ENCODE results near the gene COL12A1.

COL12A1 gene

DNA sequence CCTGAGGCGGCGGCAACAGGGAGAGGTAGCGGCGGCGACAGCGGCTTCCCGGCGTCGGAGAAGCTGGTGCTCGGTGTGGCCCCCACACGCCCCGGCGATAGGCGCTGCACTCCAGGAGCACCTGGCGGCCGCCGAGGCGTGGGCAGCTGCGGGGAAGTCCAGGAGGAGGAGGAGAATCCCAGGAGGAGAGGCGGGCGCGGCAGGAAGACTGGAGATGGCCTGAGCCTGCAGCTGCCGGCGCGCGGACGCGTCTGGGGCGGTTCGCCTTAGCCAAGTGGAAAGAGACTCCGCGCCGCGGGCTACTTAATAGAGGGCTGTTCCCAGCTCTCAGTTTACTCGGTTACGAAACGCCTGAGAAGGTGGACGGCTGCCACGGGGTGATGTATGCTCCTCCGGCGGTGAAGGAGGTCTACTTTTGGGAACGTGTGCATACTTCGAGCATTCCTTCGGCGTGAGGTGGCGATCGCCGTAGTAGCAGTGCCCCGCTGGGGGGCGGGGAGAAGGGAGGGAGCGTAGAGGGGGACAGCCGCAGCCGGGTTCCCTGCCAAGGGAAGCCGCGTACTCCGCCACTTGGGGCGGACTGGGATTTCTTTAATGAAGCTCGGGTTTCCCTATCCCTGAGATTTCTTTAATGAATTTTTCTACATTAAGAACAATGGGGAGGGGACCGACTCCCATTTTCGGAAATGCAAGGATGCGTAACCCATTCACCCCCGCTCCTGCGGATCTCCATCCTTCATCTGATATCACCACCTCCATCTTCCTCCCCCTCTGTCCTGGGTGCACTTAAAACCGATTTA is at the start of gene COL12A1:
Gene COL12A1, minus strand, starts transcription at position 278 of the 800 bp plus-strand sequence. CDS start 3,261 bp downstream, outside the sequence.
- Mint-ChIP-seq H3K36me3 (ENCODE audit: low read depth) (no peaks in the 10 kb centered on the region), H3K4me1 (peaks cover 55% of the 10 kb centered on the region), H3K27ac (no peak within 1 kb of the TSS), H3K4me3 (peak within 1 kb of the TSS; percentile 66), H3K27me3 (peaks cover 84% of the 10 kb centered on the region), H3K9me3 (no peaks in the 10 kb centered on the region)
- ATAC-seq: no peak
- peak; percentile 14 for DNase-seq

DNA sequence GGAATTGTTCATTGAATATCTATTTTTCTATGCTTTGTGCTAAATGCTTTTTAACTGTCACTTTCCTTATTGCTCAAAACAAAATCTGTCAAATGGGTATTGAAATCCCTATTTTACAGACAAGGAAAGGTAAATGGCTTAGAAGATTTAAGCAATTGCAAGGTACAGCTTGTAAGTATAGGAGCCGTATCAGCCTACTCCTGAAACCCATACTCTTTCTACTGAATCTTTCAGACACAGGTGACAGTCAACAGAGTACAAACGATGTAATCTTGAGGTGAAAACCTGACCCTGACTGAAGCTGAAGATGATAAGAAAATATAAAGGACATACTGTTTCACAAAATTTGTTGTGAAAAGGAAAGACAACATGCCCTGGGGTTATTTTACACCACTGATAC is 44.7 kb upstream of the COL12A1 start:
- DNase-seq: no peak
- H3K36me3 Mint-ChIP-seq (ENCODE audit: low read depth): no peaks in the 10 kb centered on the region
- H3K9me3 Mint-ChIP-seq: no peaks in the 10 kb centered on the region
- no peak for ATAC-seq
- H3K27ac Mint-ChIP-seq: no peak overlapping the region
- no peaks in the 10 kb centered on the region for H3K4me1 Mint-ChIP-seq
- no peak overlapping the region for H3K4me3 Mint-ChIP-seq
- peaks cover 10% of the 10 kb centered on the region for H3K27me3 Mint-ChIP-seq

DNA sequence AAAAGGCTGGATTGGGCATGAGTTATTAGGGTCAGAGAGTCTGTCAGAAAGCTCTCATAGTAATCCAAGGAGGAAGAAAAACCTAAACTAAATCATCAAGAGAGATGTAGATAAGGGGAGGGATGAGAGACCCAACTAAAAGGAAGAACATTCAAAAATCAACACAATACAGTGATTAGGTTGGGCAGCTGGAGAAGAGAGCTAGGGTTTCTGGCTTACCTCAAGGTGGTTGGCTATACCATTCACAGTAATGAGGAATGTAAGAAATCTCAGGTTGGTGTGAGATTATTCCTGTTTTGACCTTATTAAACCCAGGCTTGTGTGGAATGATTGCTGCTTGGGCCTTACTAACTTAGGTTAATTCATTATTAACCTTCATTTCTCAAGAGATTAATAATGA is 44.0 kb upstream of the COL12A1 start:
- H3K36me3 Mint-ChIP-seq (ENCODE audit: low read depth): no peaks in the 10 kb centered on the region

DNA sequence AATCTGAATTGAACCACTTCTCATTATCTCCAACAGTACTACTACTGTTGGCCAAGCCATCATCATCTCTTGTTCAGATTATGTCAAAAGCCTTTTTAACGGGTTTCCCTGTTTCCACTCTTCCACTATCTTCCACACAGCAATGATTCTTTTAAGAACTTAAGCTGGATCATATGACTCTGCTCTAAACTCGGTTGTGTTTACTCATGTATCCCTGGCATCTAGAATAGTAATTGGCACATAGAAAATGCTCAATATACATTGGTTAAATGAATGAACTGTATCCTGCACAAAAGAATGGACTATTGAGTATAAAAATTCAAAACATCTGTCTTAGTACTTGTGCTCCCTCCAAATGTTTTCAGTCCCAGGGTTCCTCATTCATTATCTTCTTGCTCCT is 40.5 kb upstream of the COL12A1 start:
- Mint-ChIP-seq H3K36me3 (ENCODE audit: low read depth) (peaks cover 5% of the 10 kb centered on the region), H3K4me1 (peaks cover 23% of the 10 kb centered on the region), H3K9me3 (no peaks in the 10 kb centered on the region), H3K27ac (no peak overlapping the region), H3K27me3 (peaks cover 11% of the 10 kb centered on the region), H3K4me3 (no peak overlapping the region)
- ATAC-seq: no peak
- DNase-seq: no peak

More for the DNA sequence above, 44.0 kb upstream of the COL12A1 start:
- DNase-seq (no peak), ATAC-seq (no peak)
- Mint-ChIP-seq H3K27me3 (peaks cover 11% of the 10 kb centered on the region), H3K4me1 (peaks cover 1% of the 10 kb centered on the region), H3K4me3 (no peak overlapping the region), H3K9me3 (no peaks in the 10 kb centered on the region), H3K27ac (no peak overlapping the region)

DNA sequence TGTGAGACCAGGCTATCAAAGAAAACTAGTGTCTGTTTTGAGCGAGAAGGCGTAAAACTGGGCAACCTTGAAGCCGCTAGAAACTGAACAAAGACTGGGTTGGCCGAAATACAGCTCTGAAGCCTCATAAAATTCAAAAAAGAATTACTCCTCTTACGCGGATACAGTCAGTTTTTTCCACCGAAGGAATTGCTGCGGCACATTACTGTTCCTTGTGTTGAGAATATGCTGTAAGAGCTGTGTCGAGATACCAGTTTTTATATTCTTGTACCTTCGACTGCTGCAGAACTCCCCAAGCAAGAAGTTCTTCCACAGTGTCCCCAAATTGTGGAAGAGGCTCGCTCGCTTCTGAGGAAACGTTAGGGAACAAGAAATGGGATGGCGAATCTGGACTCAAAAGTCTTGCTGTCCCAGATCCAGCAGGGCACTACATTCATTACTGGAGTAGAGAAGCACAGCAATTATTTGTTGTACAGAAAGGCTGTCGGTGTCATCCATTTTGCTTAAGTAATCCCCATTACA is 38.3 kb upstream of the COL12A1 start:
- ATAC-seq (peak; percentile 1), DNase-seq (no peak)
- H3K4me3 Mint-ChIP-seq: peak overlapping the region; percentile 95
- H3K4me1 Mint-ChIP-seq: peaks cover 41% of the 10 kb centered on the region
- peaks cover 11% of the 10 kb centered on the region for H3K27me3 Mint-ChIP-seq
- H3K27ac Mint-ChIP-seq: peak overlapping the region; percentile 97
- no peaks in the 10 kb centered on the region for H3K9me3 Mint-ChIP-seq
- peaks cover 22% of the 10 kb centered on the region for H3K36me3 Mint-ChIP-seq (ENCODE audit: low read depth)

DNA sequence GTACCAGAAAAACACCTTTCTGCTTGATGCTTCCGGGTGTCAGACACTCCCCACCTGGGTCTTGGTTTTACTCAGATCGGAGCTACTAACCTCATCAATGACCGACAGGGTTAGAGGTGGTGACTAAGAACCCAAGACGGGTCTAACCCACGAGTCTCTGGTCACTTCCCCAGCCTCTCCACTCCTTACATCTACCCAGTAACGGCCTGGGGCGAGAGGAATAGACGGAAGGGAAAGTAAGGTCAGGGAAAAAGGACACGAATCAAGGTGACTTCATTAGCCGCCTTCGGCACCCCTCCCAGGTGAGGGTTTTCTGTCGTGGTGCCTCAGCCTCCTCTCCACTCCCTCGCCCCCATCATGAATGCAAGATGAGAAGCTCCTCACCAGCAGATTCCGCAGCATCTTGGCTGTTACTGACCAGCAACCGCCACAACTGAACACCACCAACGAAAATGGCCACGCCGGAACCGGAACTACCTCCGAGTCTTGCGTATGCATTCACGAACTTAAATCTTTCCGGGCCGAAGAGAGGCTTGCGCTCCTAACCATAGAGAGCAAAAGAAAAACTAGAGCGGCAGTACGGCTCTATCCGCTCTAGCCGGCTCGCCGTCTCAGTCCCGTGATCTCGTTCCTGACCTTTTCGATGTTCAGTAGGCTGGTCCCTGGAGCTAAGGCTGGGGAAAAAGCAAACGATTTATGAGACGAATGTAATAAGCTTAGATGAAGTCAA is 37.6 kb upstream of the COL12A1 start, which contains the start of gene COX7A2:
Gene COX7A2, minus strand, starts transcription at position 469 of the 730 bp plus-strand sequence. Its CDS starts 67 bp downstream, at position 402.
- Mint-ChIP-seq H3K27ac (peak within 1 kb of the TSS; percentile 97), H3K36me3 (ENCODE audit: low read depth) (peaks cover 26% of the 10 kb centered on the region), H3K27me3 (peaks cover 11% of the 10 kb centered on the region), H3K9me3 (no peaks in the 10 kb centered on the region), H3K4me3 (peak within 1 kb of the TSS; percentile 95), H3K4me1 (peaks cover 44% of the 10 kb centered on the region)
- peak; percentile 81 for DNase-seq
- ATAC-seq: peak; percentile 99

DNA sequence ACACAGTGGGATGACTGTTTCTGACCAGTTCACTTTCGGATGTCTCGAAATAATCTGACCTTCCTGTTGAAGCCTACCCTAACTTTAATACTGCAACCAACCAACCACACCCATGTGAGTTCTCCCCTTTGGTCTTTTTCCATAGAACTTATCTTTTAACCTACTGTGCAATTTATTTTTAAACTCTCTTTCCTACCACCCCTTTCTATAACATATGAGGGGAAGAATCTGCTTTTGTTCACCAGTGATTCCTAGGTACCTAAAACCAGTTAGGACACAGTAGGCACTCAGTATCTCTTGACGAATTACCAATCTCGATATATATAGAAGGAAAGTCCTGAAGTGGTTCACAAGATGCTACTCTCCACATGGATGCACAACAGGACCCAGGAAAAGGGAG is 30.8 kb upstream of the COL12A1 start:
- no peaks in the 10 kb centered on the region for H3K27me3 Mint-ChIP-seq
- no peaks in the 10 kb centered on the region for H3K9me3 Mint-ChIP-seq
- H3K4me3 Mint-ChIP-seq: no peak overlapping the region
- ATAC-seq (no peak), DNase-seq (no peak)
- peaks cover 36% of the 10 kb centered on the region for H3K36me3 Mint-ChIP-seq (ENCODE audit: low read depth)
- peaks cover 24% of the 10 kb centered on the region for H3K4me1 Mint-ChIP-seq
- H3K27ac Mint-ChIP-seq: no peak overlapping the region

DNA sequence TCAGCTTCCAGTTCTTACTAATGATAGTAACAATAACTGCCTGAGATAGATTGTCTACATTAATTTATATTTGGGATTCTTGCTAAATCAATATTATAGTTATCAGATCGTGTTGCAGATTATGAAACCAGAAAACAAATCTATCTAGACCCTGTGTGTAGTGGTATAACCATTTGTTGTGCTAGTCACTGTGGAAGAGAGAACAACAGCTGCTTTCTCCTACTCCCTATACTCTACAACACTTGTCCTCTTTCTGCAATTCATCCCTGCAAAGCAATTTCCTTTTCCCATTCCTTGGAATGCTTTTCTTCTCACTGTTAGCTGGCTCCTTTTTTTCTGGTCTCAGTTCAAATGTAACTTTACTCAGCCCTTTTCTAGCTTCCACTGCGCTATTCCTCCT is 29.4 kb upstream of the COL12A1 start:
- H3K27ac Mint-ChIP-seq: no peak overlapping the region
- no peaks in the 10 kb centered on the region for H3K27me3 Mint-ChIP-seq
- no peak for ATAC-seq
- H3K9me3 Mint-ChIP-seq: no peaks in the 10 kb centered on the region
- H3K36me3 Mint-ChIP-seq (ENCODE audit: low read depth): peaks cover 28% of the 10 kb centered on the region
- H3K4me1 Mint-ChIP-seq: peaks cover 12% of the 10 kb centered on the region
- no peak overlapping the region for H3K4me3 Mint-ChIP-seq
- DNase-seq: no peak

DNA sequence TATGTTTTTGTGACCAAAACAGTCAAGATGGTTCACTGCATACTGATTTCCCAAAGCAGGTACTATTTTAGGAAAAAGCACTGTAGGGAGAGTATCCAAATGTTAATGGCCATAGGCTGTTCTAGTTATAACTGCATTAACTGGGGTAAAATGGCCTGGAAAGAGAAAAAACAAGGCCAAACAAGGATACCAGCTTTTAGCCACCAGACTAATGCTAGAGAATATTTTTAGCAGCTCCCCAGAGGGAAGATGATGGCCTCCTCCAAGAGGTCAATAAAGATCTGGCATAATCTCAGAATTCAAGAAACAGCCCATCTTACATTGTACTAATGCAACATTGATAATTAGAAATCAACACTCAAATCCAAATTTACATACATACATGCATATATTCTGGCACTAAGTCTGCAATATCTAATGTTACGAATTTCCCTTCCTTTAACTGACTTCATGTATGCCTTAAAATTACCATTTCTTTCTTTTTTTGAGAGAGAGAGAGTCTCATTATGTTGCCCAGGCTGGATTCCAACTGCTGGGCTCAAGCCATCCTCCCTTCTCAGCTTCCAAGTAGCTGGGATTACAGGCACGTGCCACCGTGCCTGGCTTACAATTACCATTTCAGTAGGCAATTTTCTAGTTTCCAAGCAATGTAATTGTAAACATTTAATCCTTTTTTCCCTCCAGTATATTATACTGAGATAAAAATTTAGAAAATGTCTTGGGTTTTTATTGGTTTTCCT is 28.4 kb upstream of the COL12A1 start:
- Mint-ChIP-seq H3K4me1 (peaks cover 5% of the 10 kb centered on the region), H3K27ac (peak overlapping the region; percentile 49), H3K27me3 (no peaks in the 10 kb centered on the region), H3K4me3 (no peak overlapping the region), H3K9me3 (no peaks in the 10 kb centered on the region), H3K36me3 (ENCODE audit: low read depth) (peaks cover 20% of the 10 kb centered on the region)
- ATAC-seq: no peak
- DNase-seq: no peak

DNA sequence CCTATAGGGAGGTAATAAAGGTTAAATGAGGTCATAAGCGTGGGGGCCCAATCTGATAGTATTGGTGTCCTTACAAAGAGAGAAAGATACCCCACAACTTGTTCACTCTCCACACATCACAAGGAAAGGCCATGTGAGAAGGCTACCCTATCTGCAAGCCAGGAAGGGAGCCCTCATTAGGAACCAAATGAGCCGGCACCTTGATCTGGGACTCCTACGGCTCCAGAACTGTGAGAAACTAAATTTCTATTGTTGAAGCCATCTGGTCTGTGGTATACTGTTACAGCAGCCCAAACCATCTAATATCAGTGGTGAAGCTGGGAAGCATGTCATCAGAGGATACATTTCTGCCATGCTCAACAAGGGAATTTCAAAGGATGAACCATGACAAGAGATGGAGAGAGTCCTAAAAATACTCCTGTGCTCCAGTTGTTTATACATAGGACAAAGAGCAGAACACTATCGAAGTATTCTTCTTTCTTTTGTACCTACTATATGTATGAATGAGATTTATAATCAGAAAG is 27.3 kb upstream of the COL12A1 start:
- ATAC-seq: no peak
- H3K27ac Mint-ChIP-seq: no peak overlapping the region
- DNase-seq: no peak
- H3K4me3 Mint-ChIP-seq: no peak overlapping the region
- peaks cover 13% of the 10 kb centered on the region for H3K36me3 Mint-ChIP-seq (ENCODE audit: low read depth)
- no peaks in the 10 kb centered on the region for H3K27me3 Mint-ChIP-seq
- no peaks in the 10 kb centered on the region for H3K4me1 Mint-ChIP-seq
- H3K9me3 Mint-ChIP-seq: no peaks in the 10 kb centered on the region

DNA sequence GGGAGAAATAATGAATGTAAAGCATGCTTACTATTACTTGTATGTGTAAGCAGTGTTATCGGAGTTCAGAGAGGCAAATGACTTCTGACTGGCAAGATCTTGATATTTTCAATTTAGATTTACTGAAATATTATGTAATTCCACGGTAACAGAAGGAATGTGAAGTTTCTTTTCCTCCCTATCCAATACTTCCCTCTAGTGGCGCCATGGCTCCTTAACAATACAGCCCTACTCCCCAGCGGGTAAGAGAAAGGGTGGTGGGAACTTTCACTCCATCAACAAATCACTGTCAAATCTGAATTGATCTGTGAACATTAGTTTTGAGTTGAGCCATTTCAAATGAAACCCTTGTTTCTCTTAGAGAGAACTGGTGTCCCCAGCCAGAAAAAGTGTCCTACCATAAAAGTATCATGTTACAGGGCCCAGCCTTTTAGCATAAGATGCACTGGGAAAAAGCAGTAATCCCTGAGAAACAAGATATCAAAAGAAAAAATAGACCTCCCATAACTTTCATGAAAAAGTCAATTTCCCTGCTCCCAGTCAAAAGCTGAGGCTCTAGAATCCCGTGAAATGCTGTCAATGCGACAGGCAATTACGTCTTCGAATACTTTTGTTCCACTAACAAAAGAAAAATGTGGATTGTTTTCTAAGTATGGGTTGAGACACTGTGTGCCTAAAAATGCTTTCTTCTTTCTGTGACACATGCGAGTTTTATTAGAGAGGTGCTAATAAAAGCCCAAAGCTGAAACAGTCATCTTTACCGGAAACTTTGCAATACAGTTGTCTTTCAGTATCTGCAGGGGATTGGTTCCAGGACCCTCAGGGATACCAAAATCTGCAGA is 24.9 kb upstream of the COL12A1 start:
- Mint-ChIP-seq H3K36me3 (ENCODE audit: low read depth) (no peaks in the 10 kb centered on the region), H3K4me3 (no peak overlapping the region), H3K4me1 (no peaks in the 10 kb centered on the region), H3K27ac (no peak overlapping the region), H3K9me3 (no peaks in the 10 kb centered on the region), H3K27me3 (no peaks in the 10 kb centered on the region)
- DNase-seq (no peak), ATAC-seq (no peak)

DNA sequence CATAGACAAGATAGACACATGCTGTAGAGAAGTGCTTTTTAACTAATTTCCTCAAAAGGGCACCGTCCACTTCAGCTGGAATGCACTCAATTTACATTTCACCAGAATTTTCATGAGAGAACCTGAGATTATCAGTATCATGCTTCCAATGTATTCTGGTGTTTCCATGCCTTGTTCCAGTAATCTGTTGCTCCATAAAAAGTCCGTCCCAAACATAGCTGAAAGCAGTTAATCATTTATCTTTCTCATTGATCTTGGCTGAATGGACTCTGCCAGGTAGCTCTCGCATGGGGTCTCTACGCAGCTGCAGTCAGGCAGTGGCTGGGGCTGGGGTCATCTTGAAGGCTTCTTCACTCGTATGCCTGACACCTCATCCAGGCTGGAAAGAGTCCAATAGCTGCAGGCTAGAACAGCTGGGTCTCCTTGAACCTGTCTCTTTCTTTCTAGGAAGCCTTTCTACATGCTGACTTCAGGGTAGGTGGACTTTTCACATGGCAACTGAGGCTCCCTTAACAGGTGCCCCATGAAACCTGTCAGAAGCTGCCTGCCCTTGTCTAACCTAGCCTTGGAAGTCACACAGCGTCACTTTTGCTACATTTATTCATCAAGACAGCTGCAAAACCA is 18.6 kb upstream of the COL12A1 start:
- H3K27ac Mint-ChIP-seq: no peak overlapping the region
- no peak for ATAC-seq
- no peaks in the 10 kb centered on the region for H3K36me3 Mint-ChIP-seq (ENCODE audit: low read depth)
- H3K27me3 Mint-ChIP-seq: peaks cover 13% of the 10 kb centered on the region
- H3K4me3 Mint-ChIP-seq: no peak overlapping the region
- no peaks in the 10 kb centered on the region for H3K9me3 Mint-ChIP-seq
- DNase-seq: no peak
- no peaks in the 10 kb centered on the region for H3K4me1 Mint-ChIP-seq

DNA sequence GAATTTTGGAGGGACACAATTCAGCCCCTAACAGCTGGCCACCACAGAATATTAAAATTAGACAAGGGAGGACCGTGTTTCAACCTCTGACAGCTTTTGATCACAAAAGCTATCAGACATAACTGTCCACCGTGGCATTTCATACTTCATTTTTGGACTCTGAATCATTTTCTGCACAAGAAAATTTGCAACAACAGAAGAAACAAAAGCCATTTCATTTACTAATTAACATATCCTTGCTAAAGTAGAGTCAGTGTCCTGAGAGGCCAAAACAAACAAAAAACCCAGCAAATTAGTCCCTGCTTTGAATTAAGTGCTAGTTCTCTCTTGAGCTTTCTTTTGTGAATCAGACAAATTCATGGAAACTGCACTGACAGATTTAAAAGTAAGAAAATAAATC is 17.6 kb upstream of the COL12A1 start:
- H3K36me3 Mint-ChIP-seq (ENCODE audit: low read depth): no peaks in the 10 kb centered on the region
- no peak for DNase-seq

More for the DNA sequence above, 17.6 kb upstream of the COL12A1 start:
- H3K4me3 Mint-ChIP-seq: no peak overlapping the region
- no peaks in the 10 kb centered on the region for H3K9me3 Mint-ChIP-seq
- no peak for ATAC-seq
- H3K4me1 Mint-ChIP-seq: no peaks in the 10 kb centered on the region
- H3K27ac Mint-ChIP-seq: no peak overlapping the region
- H3K27me3 Mint-ChIP-seq: peaks cover 13% of the 10 kb centered on the region

Data from activated naive CD8-positive, alpha-beta T cell treated with anti-CD3 and anti-CD28 coated beads, Interleukin-2, amount 50 U/mL, for 24 hours (primary cell).